ENCODE measurements around the gene ZFYVE1. TPM values are rescaled to one million over a fixed set of nuclear protein-coding genes. Genes with fewer than 3 reads are reported as not detected.
A peak's percentile ranks its signal among the peaks of the same experiment; 100 is the strongest.
"Not testable (repeated sequence)": the region's sequence is repeated elsewhere in the genome, so short reads cannot be mapped to it uniquely, and the experiment has no call there.

Gene ZFYVE1
- total RNA-seq, 4 donors from 2014 or later = 7.1 to 21.7 (median 17.5) TPM

DNA sequence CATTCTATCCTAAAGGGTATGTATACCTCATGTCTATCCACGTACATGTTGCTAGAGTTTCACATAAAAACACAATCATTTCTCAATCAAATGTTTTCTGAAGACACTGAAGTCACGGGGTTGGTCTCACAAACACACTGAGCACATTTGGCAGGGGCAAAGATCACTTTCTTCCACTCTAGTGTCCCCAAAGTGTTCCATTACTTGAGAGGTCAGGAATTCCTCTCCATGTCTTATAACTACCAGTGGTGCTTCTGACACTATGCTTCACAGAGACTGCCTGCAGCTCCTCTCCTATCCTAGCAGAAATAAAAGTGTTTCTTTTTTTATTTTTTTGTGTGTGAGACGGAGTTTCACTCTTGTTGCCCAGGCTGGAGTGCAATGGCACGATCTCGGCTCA lies 19.1 kb downstream of the ZFYVE1 start:
- H3K4me3 ChIP-seq = no peak overlapping the region
- 70 to 82% methylated on average over 2 to 5 of the region's 5 CpGs for WGBS, 2 donors (ENCODE audit: low coverage in 1 of 2)
- no peak for DNase-seq
- TF ChIP-seq POLR2AphosphoS5 (IDR thresholded peaks at IDR 0.05) = no peak
- no peak for TF ChIP-seq EP300 (IDR thresholded peaks at IDR 0.05; ENCODE audit: low read depth)
- TF ChIP-seq, protein P1, sequence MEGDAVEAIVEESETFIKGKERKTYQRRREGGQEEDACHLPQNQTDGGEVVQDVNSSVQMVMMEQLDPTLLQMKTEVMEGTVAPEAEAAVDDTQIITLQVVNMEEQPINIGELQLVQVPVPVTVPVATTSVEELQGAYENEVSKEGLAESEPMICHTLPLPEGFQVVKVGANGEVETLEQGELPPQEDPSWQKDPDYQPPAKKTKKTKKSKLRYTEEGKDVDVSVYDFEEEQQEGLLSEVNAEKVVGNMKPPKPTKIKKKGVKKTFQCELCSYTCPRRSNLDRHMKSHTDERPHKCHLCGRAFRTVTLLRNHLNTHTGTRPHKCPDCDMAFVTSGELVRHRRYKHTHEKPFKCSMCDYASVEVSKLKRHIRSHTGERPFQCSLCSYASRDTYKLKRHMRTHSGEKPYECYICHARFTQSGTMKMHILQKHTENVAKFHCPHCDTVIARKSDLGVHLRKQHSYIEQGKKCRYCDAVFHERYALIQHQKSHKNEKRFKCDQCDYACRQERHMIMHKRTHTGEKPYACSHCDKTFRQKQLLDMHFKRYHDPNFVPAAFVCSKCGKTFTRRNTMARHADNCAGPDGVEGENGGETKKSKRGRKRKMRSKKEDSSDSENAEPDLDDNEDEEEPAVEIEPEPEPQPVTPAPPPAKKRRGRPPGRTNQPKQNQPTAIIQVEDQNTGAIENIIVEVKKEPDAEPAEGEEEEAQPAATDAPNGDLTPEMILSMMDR (IDR thresholded peaks at IDR 0.05) = no peak
- TF ChIP-seq POLR2A (IDR thresholded peaks at IDR 0.05) = no peak
- H3K27ac ChIP-seq = peak overlapping the region; percentile 4 to 43 (median 22)
- no peaks in the 10 kb centered on the region for H3K36me3 ChIP-seq
- no peaks in the 10 kb centered on the region for H3K27me3 ChIP-seq
- in situ Hi-C loops (cut with MboI; ENCODE audit: low pct_ligation_motif_present in 1 of 4, low pct_unique_long_range_greater_than_20kb in 1 of 4, low sequenced_read_pairs in 3 of 4) (no loop called here), intact Hi-C loops (cut with DNase I; ENCODE audit: low total_unique reads) (no loop called here)
- no peaks in the 10 kb centered on the region for H3K9me3 ChIP-seq
- H3K4me1 ChIP-seq = no peaks in the 10 kb centered on the region

DNA sequence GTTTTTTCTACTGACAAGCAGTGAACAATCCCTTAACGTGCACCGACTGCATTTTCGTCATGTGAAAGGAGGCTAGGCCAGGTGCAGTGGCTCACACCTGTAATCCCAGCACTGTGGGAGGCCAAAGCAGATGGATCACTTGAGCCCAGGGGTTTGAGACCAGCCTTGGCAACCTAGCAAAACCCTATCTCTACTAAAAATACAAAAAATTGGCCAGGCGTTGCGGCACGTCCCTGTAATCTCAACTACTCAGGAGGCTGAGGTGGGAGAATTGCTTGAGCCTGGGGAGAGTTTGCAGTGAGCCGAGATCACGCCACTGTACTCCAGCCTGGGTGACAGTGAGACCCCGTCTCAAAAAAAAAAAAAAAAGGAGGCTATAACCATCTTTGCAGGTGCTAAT lies 22.3 kb downstream of the ZFYVE1 start:
- H3K27ac ChIP-seq; DNase-seq; in situ Hi-C loops (cut with MboI; ENCODE audit: low pct_ligation_motif_present in 1 of 4, low pct_unique_long_range_greater_than_20kb in 1 of 4, low sequenced_read_pairs in 3 of 4); H3K4me3 ChIP-seq; H3K9me3 ChIP-seq; intact Hi-C loops (cut with DNase I; ENCODE audit: low total_unique reads); H3K4me1 ChIP-seq; H3K27me3 ChIP-seq; H3K36me3 ChIP-seq: not testable (repeated sequence)
- 97 to 100% methylated on average over 4 to 9 of the region's 9 CpGs for WGBS, 2 donors (ENCODE audit: low coverage in 1 of 2)

DNA sequence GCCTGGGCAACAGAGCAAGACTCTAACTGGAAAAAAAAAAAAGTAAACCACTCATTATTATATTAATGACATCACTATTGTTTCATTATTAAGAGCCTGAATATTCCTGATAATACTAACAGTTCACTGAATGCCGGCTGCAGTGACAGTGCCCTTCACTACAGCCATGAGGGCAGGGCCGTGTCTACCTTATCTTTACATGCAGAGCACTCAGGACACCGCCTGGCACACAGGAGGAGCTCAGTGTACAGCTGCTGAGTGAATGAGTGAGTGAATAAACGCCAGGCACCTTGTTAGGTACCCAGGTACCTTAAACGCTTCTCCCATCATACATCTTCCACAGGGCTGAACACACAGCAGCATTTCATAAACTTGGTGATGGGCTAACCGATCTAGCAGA lies 23.2 kb downstream of the ZFYVE1 start:
- 95 to 100% methylated on average over 3 to 6 of the region's 6 CpGs for WGBS, 2 donors (ENCODE audit: low coverage in 1 of 2)
- Histone ChIP-seq H3K4me3 (no peak overlapping the region), H3K4me1 (peaks cover 0 to 10% (median 0%) of the 10 kb centered on the region in 4 donors), H3K36me3 (peaks cover 0 to 4% (median 0%) of the 10 kb centered on the region in 4 donors), H3K27me3 (no peaks in the 10 kb centered on the region), H3K9me3 (no peaks in the 10 kb centered on the region), H3K27ac (no peak overlapping the region)
- in situ Hi-C loops (cut with MboI; ENCODE audit: low pct_ligation_motif_present in 1 of 4, low pct_unique_long_range_greater_than_20kb in 1 of 4, low sequenced_read_pairs in 3 of 4) (no loop called here), intact Hi-C loops (cut with DNase I; ENCODE audit: low total_unique reads) (no loop called here)
- no peak for TF ChIP-seq EP300 (IDR thresholded peaks at IDR 0.05; ENCODE audit: low read depth)
- no peak for TF ChIP-seq POLR2A (IDR thresholded peaks at IDR 0.05)
- no peak for TF ChIP-seq POLR2AphosphoS5 (IDR thresholded peaks at IDR 0.05)
- no peak for DNase-seq

DNA sequence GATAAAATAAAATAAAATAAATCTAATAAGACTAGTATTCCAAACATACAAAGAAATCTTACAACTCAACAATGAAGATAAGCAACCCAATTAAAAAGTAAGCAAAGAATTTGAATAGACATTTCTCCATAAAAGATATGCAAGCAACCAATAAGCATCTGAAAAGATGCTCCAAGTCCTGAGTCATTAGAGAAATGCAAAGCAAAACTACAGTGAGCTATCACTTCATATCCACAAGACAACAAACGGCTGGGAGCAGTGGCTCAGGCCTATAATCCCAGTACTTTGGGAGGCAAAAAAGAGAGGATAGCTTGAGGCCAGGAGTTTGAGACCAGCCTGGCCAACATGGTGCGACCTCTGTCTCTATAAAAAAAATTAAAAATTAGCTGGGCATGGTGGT lies 26.8 kb downstream of the ZFYVE1 start:
- H3K4me3 ChIP-seq = no peak overlapping the region
- H3K27ac ChIP-seq = no peak overlapping the region
- in situ Hi-C loops (cut with MboI; ENCODE audit: low pct_ligation_motif_present in 1 of 4, low pct_unique_long_range_greater_than_20kb in 1 of 4, low sequenced_read_pairs in 3 of 4) = no loop called here
- no peaks in the 10 kb centered on the region for H3K27me3 ChIP-seq
- H3K9me3 ChIP-seq = no peaks in the 10 kb centered on the region
- WGBS, 2 donors (ENCODE audit: low coverage in 1 of 2) = 98 to 100% methylated on average over 2 of the region's 2 CpGs
- no peak for DNase-seq
- peaks cover 0 to 15% (median 0%) of the 10 kb centered on the region in 4 donors for H3K4me1 ChIP-seq
- TF ChIP-seq POLR2AphosphoS5 (IDR thresholded peaks at IDR 0.05) (no peak), EP300 (IDR thresholded peaks at IDR 0.05; ENCODE audit: low read depth) (no peak), POLR2A (IDR thresholded peaks at IDR 0.05) (no peak)
- TF ChIP-seq, protein P1 (IDR thresholded peaks at IDR 0.05) = no peak
- peaks cover 0 to 22% (median 6%) of the 10 kb centered on the region in 4 donors for H3K36me3 ChIP-seq
- intact Hi-C loops (cut with DNase I; ENCODE audit: low total_unique reads) = no loop called here

DNA sequence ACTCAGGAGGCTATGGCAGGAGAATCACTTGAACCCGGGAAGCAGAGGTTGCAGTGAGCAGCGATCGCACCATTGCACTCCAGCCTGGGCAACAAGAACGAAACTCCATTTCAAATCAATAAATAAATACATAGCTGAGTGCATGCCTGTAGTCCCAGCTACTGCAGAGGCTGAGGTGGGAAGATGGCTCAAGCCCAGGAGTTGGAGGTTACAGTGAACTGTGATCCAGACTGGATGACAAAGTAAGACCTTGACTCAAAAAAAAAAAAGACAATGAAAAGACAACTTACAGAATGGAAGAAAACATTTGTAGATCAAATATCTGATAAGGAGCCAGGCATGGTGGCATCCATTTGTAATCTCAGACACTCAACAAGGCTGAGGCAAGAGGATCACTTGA lies 27.6 kb downstream of the ZFYVE1 start:
- Histone ChIP-seq H3K9me3 (no peaks in the 10 kb centered on the region), H3K27me3 (no peaks in the 10 kb centered on the region), H3K4me3 (no peak overlapping the region), H3K27ac (no peak overlapping the region), H3K4me1 (peaks cover 0 to 15% (median 0%) of the 10 kb centered on the region in 4 donors), H3K36me3 (peaks cover 0 to 22% (median 6%) of the 10 kb centered on the region in 4 donors)
- in situ Hi-C loops (cut with MboI; ENCODE audit: low pct_ligation_motif_present in 1 of 4, low pct_unique_long_range_greater_than_20kb in 1 of 4, low sequenced_read_pairs in 3 of 4) = no loop called here
- intact Hi-C loops (cut with DNase I; ENCODE audit: low total_unique reads) = no loop called here
- no peak for DNase-seq
- no peak for TF ChIP-seq EP300 (IDR thresholded peaks at IDR 0.05; ENCODE audit: low read depth)
- TF ChIP-seq, protein P1 (IDR thresholded peaks at IDR 0.05) = no peak
- TF ChIP-seq POLR2A (IDR thresholded peaks at IDR 0.05) = no peak
- TF ChIP-seq POLR2AphosphoS5 (IDR thresholded peaks at IDR 0.05) = no peak
- 94 to 100% methylated on average over 4 of the region's 4 CpGs for WGBS, 2 donors (ENCODE audit: low coverage in 1 of 2)
